Mammary epithelial cell (primary cell): ENCODE measurements around the gene PARP12.

Experiments used
- CTCF ChIP-seq, 2 donors: IDR thresholded peaks in 1 of 2; conservative IDR thresholded peaks in 1 of 2; 2 replicates each; pipeline ENCODE4 v1.5.1; 2011 to 2012; ENCODE audit warnings: inconsistent platforms in 2 of 2, low read length in 2 of 2, mild to moderate bottlenecking in 2 of 2, control low read depth in 1 of 2, low read depth in 1 of 2; ENCODE audit not compliant: insufficient read depth in 1 of 2; ENCODE audit errors: extremely low read depth in 1 of 2
- EZH2 ChIP-seq: IDR thresholded peaks from 2 replicates; pipeline ENCODE4 v1.6.1; 2012; ENCODE audit warnings: low read length, inconsistent platforms, borderline replicate concordance

- TF ChIP-seq CTCF (conservative IDR thresholded peaks at IDR 0.05 in 1 of 2, IDR thresholded peaks at IDR 0.05 in 1 of 2; ENCODE audit: extremely low read depth in 1 of 2, insufficient read depth in 1 of 2, low read depth in 1 of 2, low read length in 2 of 2) = no peak
- TF ChIP-seq EZH2 = no peak
These were observed 7.8 kb upstream of the PARP12 start for GRCh38 chr7:140070546-140070945.
